EL (cell line): ENCODE data around the gene MACROD2.

Experiments used
- DNase-seq: peaks from one replicate; pipeline ENCODE4 v3.0.0-alpha.2; 2016

MACROD2 gene

GRCh38 chr20:14064333-14064732, 69.0 kb downstream of the MACROD2 start:
- no peak for DNase-seq

- no peak for DNase-seq
Measured at GRCh38 chr20:14064921-14065320, 69.6 kb downstream of the MACROD2 start.

GRCh38 chr20:14065774-14066173, 70.5 kb downstream of the MACROD2 start:
- DNase-seq, result no peak

GRCh38 chr20:14067603-14068002, 72.3 kb downstream of the MACROD2 start:
- no peak for DNase-seq

GRCh38 chr20:14069796-14070195, 74.5 kb downstream of the MACROD2 start:
- DNase-seq, result peak; percentile 15

- DNase-seq, result no peak
Measured at GRCh38 chr20:14093652-14094051, 98.3 kb downstream of the MACROD2 start.

- no peak for DNase-seq
Measured at GRCh38 chr20:14098261-14098660, 102.9 kb downstream of the MACROD2 start.

- DNase-seq, result no peak
Measured at GRCh38 chr20:14113416-14113815, 118.1 kb downstream of the MACROD2 start.

GRCh38 chr20:14114065-14114704, 118.9 kb downstream of the MACROD2 start:
- DNase-seq, result no peak

- no peak for DNase-seq
Measured at GRCh38 chr20:14116037-14116436, 120.7 kb downstream of the MACROD2 start.

- DNase-seq, result peak; percentile 1
Measured at GRCh38 chr20:14117768-14118167, 122.5 kb downstream of the MACROD2 start.

GRCh38 chr20:14126856-14127255, 131.5 kb downstream of the MACROD2 start:
- DNase-seq, result no peak

- no peak for DNase-seq
Measured at GRCh38 chr20:14127514-14128223, 132.4 kb downstream of the MACROD2 start.

GRCh38 chr20:14134004-14134403, 138.7 kb downstream of the MACROD2 start:
- no peak for DNase-seq

- DNase-seq, result peak; percentile 16
Measured at GRCh38 chr20:14142171-14142570, 146.9 kb downstream of the MACROD2 start.

- peak; percentile 29 for DNase-seq
Measured at GRCh38 chr20:14142964-14143627, 147.8 kb downstream of the MACROD2 start.

GRCh38 chr20:14148042-14148441, 152.7 kb downstream of the MACROD2 start:
- DNase-seq, result peak; percentile 0

GRCh38 chr20:14155361-14155760, 160.0 kb downstream of the MACROD2 start:
- no peak for DNase-seq

GRCh38 chr20:14178528-14178927, 183.2 kb downstream of the MACROD2 start:
- no peak for DNase-seq

GRCh38 chr20:14178952-14179351, 183.6 kb downstream of the MACROD2 start:
- no peak for DNase-seq

- peak; percentile 33 for DNase-seq
Measured at GRCh38 chr20:14189794-14190402, 194.6 kb downstream of the MACROD2 start.

- DNase-seq, result no peak
Measured at GRCh38 chr20:14191559-14191958, 196.2 kb downstream of the MACROD2 start.

- no peak for DNase-seq
Measured at GRCh38 chr20:14193443-14193842, 198.1 kb downstream of the MACROD2 start.

- no peak for DNase-seq
Measured at GRCh38 chr20:14193885-14194284, 198.6 kb downstream of the MACROD2 start.
